CD4-positive, alpha-beta T cell treated with Interleukin-6 at 100 ng/mL for 8 hours (primary cell): Measurements from ENCODE around the gene ZNF783.

Source experiments
- DNase-seq: peaks from one replicate; pipeline ENCODE4 v3.0.0-alpha.2; 2020; ENCODE audit warnings: mixed read lengths, low spot score

ZNF783 gene

GRCh38 chr7:149281508-149282330 lies 19.7 kb downstream of the ZNF783 start:
- no peak for DNase-seq

- DNase-seq: no peak
These were observed 20.3 kb downstream of the ZNF783 start for GRCh38 chr7:149282331-149282655.

- DNase-seq: no peak
These were observed 21.3 kb downstream of the ZNF783 start for GRCh38 chr7:149283321-149283720.

GRCh38 chr7:149284343-149284742 lies 22.3 kb downstream of the ZNF783 start:
- peak; percentile 79 for DNase-seq

GRCh38 chr7:149284850-149285585 lies 23.0 kb downstream of the ZNF783 start:
- DNase-seq: peak; percentile 98

GRCh38 chr7:149285603-149286002 lies 23.6 kb downstream of the ZNF783 start:
- DNase-seq: no peak

- DNase-seq: no peak
These were observed 24.9 kb downstream of the ZNF783 start for GRCh38 chr7:149286811-149287400.

GRCh38 chr7:149287622-149288021 lies 25.6 kb downstream of the ZNF783 start:
- no peak for DNase-seq

GRCh38 chr7:149289262-149289661 lies 27.3 kb downstream of the ZNF783 start:
- no peak for DNase-seq

- no peak for DNase-seq
These were observed 27.9 kb downstream of the ZNF783 start for GRCh38 chr7:149289856-149290255.

GRCh38 chr7:149291036-149291780 lies 29.2 kb downstream of the ZNF783 start:
- DNase-seq: no peak

- no peak for DNase-seq
These were observed 29.9 kb downstream of the ZNF783 start for GRCh38 chr7:149291781-149292461.

GRCh38 chr7:149292462-149292823 lies 30.4 kb downstream of the ZNF783 start:
- no peak for DNase-seq

- DNase-seq: no peak
These were observed 31.3 kb downstream of the ZNF783 start for GRCh38 chr7:149293338-149293737.

- DNase-seq: no peak
These were observed 32.1 kb downstream of the ZNF783 start for GRCh38 chr7:149293946-149294633.

- no peak for DNase-seq
These were observed 32.9 kb downstream of the ZNF783 start for GRCh38 chr7:149294634-149295480.

- DNase-seq: no peak
These were observed 33.5 kb downstream of the ZNF783 start for GRCh38 chr7:149295481-149295850.

GRCh38 chr7:149296368-149296767 lies 34.4 kb downstream of the ZNF783 start:
- no peak for DNase-seq

- DNase-seq: no peak
These were observed 35.2 kb downstream of the ZNF783 start for GRCh38 chr7:149297034-149297755.
